D721Med (cell line): ENCODE results near the gene EXOC1.

Experiments
- DNase-seq: peaks from one replicate; pipeline ENCODE4 v3.0.0; 2011; ENCODE audit warnings: low spot score; ENCODE audit not compliant: insufficient read length
- FAIRE-seq: peaks from 2 replicates; lab custom pipeline; 2011; peaks lifted over from hg19 to GRCh38; lab: Jason Lieb, UNC
- TF ChIP-seq, protein P1 (sequence below): IDR thresholded peaks from 2 replicates; pipeline ENCODE4 v1.5.1; 2012; ENCODE audit warnings: mild to moderate bottlenecking, control low read depth; ENCODE audit not compliant: insufficient read depth; ENCODE audit errors: missing control alignments

Gene EXOC1

DNA sequence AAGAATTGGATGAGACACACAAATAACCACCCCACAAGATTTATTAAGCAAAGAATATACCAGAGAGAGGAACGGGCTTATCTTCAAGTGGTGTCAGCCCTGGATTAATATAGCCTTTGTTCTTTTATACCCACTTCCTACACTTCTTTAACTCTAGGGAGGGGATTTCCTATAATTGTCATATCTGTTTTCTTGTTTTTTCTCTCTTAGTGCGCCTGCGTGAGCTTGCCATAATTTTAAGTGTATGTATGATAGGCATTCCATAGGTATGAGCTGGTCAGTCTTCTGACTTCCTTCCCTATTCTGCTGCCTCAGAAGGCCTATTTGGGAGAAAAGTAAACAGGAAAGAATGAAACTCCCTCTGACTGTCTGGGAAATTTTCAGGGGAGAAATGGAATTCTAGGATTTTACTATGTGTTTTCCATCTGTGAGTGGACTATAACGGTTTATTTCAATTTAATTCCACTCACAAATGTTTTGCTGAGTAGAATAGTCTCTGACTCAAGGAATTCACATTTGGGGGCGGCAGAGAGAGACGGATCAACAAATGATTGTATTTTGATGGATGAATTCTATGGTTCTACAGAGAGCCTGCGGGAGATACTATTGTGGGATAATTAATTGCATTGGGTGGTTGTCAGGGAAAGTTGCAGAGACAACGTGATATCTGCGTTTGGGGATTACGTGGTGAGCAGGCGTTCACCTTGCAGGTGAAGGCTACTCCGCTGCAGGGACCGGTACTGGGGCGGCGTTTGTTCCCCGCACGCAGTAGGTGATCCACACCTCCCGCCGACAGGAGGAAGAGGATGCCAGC is 94.7 kb downstream of the EXOC1 start:
- DNase-seq (no peak), FAIRE-seq (no peak)
- TF ChIP-seq, protein P1, sequence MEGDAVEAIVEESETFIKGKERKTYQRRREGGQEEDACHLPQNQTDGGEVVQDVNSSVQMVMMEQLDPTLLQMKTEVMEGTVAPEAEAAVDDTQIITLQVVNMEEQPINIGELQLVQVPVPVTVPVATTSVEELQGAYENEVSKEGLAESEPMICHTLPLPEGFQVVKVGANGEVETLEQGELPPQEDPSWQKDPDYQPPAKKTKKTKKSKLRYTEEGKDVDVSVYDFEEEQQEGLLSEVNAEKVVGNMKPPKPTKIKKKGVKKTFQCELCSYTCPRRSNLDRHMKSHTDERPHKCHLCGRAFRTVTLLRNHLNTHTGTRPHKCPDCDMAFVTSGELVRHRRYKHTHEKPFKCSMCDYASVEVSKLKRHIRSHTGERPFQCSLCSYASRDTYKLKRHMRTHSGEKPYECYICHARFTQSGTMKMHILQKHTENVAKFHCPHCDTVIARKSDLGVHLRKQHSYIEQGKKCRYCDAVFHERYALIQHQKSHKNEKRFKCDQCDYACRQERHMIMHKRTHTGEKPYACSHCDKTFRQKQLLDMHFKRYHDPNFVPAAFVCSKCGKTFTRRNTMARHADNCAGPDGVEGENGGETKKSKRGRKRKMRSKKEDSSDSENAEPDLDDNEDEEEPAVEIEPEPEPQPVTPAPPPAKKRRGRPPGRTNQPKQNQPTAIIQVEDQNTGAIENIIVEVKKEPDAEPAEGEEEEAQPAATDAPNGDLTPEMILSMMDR: no peak

DNA sequence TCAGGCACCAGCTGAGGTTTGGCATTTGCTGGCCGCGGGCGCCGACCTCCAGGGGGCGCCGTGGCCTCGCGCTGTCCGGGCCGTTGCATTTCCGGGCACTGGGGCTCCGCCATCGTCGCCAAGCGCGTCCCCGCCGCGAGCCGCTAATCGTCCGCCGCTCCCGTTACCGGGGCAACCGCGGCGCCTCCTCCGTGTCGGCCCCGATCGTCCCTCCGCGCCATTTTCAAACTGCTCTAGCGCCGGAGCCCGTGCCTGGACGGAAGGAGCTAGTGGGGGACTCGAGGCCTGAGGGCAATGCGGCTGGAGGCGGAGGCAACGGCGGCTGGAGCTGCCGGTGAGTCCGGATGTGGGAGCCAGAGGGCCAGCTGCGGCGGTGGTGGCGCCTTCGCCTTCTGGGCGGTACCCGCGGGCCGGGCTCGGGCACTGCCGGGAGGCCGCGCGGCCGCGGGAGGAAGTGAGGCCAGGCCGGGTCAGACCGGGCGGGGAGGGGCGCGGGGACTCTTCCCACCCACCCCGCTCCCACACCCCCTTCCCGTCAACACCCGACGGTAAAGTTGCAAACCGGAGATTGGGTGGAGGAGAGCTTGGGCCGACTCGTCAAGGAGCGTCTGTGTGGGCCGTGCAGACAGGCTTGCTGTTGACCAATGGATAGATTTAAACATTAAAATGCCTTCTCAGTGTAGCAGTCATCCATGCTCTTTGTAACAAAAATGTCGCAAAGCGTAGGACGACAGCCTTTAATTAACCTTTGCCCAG is 95.5 kb downstream of the EXOC1 start, which contains the start of gene CEP135:
Gene CEP135, plus strand, starts transcription at position 220 of the 756 bp plus-strand sequence. CDS start 3,186 bp downstream, outside the sequence.
- FAIRE-seq: no peak
- peak; percentile 71 for DNase-seq
- TF ChIP-seq, protein P1: peak; percentile 75

DNA sequence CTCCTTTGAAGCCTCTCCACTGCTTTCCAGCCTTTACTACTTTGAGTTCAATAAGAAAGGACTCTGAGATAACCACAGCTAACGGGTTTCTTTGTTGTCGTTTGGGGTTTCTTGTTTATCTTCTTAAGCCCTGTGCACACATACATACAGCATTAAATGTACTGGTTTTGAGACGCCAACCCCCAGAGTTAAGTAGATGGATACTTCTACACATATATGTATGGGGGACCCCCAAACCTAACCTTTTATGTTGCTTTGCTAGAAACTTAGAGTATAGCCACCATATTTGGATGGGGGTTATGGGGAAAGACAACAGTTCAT is 96.0 kb downstream of the EXOC1 start:
- DNase-seq (no peak), FAIRE-seq (no peak)
- TF ChIP-seq, protein P1: no peak

DNA sequence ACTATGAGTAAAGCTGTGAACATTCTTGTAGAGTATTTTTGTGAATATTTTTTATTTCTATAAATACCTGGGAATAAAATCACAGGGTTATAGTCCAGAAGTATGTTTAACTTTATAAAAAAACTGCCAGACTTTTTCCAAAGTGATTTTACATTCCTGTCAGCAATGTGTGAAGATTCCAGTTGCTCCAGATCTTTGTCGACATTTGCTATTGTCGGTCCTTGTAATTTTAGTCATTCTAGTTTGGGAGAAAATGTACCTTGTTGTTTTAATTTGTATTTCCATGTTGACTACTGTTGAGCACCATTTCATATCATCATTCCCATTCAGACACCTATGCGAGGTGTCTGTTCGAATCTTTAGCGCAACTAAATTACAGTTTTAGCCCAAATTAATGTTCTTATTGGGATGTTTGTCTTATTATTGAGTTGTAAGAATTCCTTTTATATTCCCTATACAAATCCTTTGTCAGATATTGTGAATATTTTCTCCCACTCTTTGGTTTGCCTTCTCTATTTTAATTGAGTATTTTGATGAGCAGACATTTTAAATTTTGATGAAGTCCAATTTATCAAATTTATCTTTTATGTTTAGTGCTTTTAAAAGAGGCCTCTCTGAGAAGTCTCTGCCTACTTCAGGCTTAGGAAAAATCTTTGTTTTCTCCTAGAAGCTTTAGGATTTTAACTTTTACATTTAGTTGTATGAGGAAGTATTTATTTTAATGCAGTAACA is 97.9 kb downstream of the EXOC1 start:
- TF ChIP-seq, protein P1: no peak
- DNase-seq (no peak), FAIRE-seq (no peak)
